CD4-positive, alpha-beta T cell treated with Interleukin-17A for 1 hour (primary cell): Measurements from ENCODE around the gene LRFN2.

ENCODE experiments used
- DNase-seq: peaks from one replicate; pipeline ENCODE4 v3.0.0-alpha.2; 2020

Gene LRFN2

GRCh38 chr6:40341726-40342125, 245.4 kb downstream of the LRFN2 start:
- DNase-seq = no peak
